ENCODE results near the gene PNMA6A. TPM values are rescaled to one million over a fixed set of nuclear protein-coding genes. Genes with fewer than 3 reads are reported as not detected.
"Not testable (repeated sequence)": the region's sequence is repeated elsewhere in the genome, so short reads cannot be mapped to it uniquely, and the experiment has no call there.

Gene PNMA6A
- total RNA-seq, 1 donor from 2014 or later: 0.39 TPM

DNA sequence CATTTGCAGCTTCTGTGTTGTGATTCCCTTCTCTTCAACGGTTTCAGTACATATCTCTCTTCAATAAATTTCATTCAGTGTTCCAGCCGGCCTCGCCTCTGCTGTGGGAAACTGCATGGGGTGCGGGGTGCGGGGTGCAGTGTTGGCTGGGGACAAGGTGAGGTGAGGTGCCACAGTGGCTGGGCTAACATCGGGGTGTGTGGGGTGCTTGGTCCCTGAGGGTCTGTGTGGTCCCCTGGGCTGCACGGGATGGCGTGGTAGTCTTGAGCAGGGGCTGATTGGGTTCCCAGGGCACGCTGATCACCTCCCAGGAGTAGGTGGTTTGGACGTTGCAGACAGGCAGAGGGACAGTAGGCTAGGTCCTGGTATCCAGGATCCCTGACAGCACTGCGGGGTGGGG is 2.7 kb downstream of the PNMA6A start:
- DNase-seq (ENCODE audit: low read depth in 2 of 2): no peak

DNA sequence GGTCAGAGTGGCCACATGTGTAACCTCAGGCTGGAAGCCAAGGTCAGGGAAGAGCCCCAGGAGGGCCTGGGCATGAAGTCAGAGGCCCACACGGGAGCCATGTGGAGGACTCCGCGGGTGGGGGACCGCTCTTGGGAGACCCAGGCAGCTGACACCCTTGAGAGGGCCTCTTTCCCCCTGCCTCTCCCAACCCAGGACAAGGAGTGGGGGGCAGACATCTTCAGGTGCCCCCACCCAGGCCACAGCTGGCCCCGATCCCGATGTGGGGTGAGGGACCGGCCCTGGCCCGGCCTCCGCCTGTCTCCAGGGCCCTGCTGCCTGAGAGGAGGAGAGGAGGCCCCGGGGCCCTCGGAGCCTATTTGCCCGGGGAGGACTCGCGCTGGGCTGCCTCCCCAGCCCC is 3.1 kb downstream of the PNMA6A start:
- no peak for DNase-seq (ENCODE audit: low read depth in 2 of 2)

DNA sequence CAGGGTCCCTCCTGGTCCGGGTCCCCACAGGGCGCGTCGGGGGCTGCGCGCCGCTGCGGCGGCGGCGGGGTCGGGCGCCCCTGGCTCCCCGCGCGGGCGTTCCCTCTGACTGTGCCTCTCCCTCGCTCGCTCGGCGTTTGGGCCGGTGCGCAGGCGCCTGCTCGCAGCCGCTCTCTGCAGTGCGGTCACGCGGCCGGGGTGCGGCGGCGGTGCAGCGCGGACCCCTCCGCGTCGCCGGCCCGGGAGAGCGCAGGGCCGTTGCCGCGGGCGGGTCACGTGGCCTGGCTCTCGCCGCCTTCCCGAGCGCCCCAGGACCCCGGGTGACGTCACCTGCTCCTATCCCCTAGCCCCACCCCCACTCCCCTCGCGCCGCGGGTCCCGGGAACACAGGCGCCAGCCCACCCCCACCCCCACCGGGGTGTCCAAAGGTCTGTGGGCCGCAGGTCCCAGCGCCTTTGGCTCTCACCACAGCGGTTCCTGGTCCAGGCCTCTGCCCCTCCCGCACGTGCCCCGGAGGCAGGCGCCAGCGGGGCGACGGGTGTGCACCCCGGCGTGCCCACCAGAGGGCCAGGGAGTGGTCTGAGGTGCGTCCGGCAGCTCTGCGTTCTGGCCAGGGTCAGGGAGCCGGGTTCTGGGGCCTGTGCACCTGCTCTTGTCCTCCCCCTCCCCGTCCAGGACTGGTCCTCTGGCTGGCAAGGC is 5.3 kb downstream of the PNMA6A start:
- DNase-seq (ENCODE audit: low read depth in 2 of 2): not testable (repeated sequence)

DNA sequence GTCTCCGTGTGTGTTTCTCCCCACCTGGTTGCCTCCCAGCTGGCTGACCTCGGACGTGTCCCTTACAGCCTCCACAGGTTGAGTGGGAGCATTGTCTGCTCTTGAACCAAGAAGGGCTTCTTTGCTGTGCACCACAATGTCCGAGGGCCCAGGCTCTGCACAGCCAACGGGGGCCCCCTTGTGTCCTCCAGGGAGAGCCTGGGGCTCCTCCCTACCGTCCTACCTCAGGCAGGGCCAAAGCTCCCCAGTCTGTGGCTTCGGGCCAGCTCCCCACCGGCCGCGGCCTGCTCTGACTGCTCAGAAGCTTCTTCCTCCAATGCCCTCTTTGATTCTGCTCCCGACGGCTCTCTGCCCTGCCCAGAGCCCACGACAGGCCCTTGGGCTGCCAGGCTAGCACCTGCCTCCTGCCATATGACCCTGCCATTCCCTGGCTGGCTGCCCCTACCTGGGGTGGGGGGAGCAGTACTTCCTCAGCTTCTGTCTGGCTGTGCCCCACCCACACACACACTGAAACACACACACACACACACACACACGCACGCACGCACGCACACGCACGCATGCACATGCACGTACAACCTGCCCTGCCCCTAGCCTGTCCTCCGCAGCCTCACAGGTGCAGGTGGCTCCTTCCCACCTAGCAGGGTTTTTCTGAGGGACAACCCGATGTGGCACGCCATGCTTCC is 11.1 kb downstream of the PNMA6A start:
- not testable (repeated sequence) for DNase-seq (ENCODE audit: low read depth in 2 of 2)

DNA sequence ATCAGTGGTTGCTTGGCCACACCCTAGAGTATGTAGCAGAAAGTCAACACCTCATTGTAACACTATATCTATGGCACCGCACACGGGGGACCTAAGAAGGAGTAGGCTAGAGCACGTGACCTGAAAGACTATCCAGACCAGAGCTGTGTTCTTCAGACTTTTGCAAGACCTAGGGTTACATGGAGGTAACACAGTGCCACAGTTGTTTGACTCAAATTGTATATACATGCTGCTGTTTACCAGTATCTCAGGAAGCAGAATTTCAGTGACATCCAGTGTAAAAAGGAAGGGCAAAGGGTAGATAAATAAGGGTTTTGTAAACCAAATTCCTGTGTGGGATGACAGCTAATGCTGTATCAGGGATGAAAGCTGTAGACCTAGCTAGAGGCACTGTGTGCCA is 30.2 kb downstream of the PNMA6A start:
- no peak for DNase-seq (ENCODE audit: low read depth in 2 of 2)

DNA sequence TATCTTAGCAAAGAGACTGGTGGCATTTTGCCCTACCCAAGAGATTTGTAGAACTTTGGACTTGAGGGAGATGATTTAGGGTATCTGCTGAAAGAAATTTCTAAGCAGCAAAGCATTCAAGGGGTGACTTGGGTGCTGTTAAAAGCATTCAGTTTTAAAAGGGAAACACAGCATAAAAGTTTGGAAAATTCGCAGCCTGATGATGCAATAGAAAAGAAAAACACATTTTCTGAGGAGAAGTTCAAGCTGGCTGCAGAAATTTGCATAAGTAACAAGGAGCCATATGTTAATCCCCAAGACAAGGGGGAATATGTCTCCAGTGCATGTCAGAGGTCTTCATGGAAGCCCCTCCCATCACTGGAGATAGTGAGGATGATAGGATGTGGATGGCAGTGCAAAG is 32.7 kb downstream of the PNMA6A start:
- not testable (repeated sequence) for DNase-seq (ENCODE audit: low read depth in 2 of 2)

DNA sequence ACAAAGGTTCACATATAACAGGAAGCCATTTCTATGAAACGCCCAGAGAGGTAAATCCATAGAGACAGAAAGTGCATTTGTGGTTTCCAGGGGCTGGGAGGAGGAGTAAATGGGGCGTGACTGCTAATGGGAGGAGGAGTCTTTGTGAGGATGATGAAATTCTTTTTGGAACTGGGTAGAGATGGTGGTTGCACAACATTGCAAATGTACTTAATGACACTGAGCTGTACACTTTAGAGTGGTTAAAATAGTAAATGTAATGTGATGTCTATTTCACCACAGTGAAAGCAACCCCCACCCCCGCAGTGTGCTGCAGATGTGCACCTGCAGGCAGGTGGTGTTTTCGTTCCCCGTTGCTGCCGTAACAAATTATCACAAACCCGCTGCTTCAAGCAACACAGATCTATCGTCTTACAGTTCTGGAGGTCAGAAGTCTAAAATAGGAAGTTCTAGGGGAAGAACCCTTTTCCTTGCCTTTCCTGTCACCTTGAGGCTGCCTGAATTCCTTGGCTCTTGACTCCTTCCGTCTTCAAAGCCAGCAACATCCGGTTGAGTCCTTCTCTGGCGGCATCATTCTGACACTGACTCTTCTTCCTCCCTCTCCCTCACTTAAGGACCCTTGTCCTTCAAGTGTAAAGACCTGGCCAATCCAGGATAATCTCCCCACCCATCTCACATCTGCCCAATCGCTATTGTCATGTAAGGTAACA is 34.0 kb downstream of the PNMA6A start:
- DNase-seq (ENCODE audit: low read depth in 2 of 2): not testable (repeated sequence)

DNA sequence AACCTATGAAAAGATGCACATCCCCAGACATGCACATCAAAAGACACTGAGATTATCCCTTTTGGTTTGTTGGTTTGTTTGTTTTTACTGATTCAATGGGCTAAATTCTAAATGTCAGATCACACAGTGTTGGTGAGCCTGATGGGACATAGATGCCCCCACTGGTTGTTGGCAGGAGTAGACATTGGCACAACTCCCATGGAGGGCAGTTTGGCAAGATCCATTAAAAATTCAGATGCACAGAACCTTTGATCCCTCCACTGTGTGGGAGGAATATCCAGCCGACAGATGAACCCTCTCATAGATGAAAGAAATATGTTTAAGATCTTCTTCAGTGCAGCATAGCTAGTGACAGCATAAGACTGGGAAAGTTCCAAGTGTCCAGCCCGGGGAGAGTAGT is 38.5 kb downstream of the PNMA6A start:
- not testable (repeated sequence) for DNase-seq (ENCODE audit: low read depth in 2 of 2)

DNA sequence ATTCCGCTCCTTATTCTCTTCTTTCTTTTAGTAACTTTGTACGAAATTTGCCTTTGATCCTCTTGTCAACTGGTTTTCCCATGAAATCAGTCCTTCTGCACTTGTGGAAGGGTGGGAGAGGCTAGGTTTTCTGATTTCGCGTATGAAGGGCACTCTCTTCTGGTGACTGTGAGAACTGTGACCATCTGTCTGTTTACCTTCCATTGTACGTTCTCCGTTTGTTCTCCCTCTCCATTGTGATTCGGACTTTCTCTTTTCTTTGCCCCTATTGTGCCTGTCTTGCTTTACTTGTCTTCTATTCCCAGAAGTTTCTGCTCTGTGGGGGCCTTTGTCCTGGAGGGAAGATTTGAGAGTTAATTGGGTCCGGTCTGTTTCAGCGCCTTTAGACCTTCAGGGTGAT is 41.6 kb downstream of the PNMA6A start:
- not testable (repeated sequence) for DNase-seq (ENCODE audit: low read depth in 2 of 2)

DNA sequence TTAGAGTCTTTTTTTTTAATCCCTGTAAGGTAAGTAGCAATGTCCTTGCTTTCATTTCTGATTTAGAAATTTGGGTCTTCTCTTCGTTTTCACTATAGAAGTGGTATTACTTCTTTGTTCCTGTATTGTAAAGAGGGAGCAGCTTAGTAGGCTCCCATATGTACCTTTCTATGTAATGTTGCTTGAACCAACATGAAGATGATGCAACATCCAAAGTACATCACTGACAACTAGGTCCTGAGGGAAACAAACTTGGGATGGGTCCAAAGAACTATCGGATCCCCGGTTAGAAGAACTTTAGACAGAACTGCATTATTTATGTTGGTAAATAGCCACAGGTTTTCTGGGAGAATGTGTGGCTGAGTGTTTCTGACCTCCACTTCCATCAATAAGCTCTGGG is 45.5 kb downstream of the PNMA6A start:
- not testable (repeated sequence) for DNase-seq (ENCODE audit: low read depth in 2 of 2)

DNA sequence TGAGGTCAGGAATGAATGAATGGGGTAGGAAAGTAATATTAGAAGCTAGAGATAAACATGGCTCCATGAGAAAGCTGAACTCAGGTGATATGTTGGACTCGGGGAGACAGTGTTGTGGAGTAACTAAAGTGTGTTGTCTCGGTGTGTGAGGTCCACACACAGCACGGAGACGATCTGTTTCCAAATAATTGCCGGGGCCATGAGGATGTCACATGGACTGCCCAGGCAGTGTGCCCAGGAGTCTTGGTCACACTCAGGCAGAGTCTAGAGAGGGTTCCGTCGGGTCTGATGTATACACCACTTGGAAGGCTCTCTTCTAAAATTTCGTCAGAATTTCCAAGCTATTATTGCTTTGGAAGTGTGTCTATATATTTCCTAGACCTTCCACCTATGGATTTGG is 48.0 kb downstream of the PNMA6A start:
- DNase-seq (ENCODE audit: low read depth in 2 of 2): not testable (repeated sequence)

DNA sequence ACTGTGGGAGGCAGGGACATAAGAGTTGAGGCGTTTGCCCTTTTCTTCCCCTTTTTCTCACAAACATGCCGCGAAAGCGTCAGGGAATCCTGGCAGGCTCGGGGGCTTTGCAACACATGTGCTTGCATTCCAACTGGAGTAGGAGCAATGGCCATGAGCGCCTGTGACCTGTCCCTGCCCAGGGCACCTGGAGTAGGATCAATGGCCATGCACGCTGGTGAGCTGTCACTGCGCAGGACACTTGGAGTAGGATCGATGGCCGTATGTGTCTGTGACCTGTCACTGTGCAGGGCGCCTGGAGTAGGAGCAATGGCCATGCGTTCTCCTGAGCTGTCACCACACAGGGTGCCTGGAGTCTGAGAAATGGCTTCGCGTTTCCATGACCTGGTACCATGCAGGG is 51.2 kb downstream of the PNMA6A start:
- not testable (repeated sequence) for DNase-seq (ENCODE audit: low read depth in 2 of 2)

Other genes starting within 250 kb of the PNMA6A start
- gene CETN2, start 241.7 kb upstream of the PNMA6A start, total RNA-seq: 14.4 and 17.3 TPM in 2 replicates
- 13.9 and 15.5 TPM in 2 replicates for gene NSDHL, start 241.4 kb upstream of the PNMA6A start, total RNA-seq
- gene ZNF185, start 174.4 kb upstream of the PNMA6A start, total RNA-seq: 6.5 and 8.5 TPM in 2 replicates
- not detected in 2 replicates for gene PNMA5, start 78.3 kb upstream of the PNMA6A start, total RNA-seq
- 0.13 TPM in 1 of 2 replicates, not detected in the other for gene PNMA3, start 16.0 kb upstream of the PNMA6A start, total RNA-seq
- gene MAGEA1, start 106.8 kb downstream of the PNMA6A start, total RNA-seq: not detected in 2 replicates
- gene PNMA6F, start 249.3 kb downstream of the PNMA6A start, total RNA-seq: not detected in 2 replicates

Data from dermis microvascular lymphatic vessel endothelial cell (primary cell).